Liver (tissue), 9 donors: ENCODE measurements around the gene SGSM1. TPM values are rescaled to one million over a fixed set of nuclear protein-coding genes. Genes with fewer than 3 reads are reported as not detected.
A peak's percentile ranks its signal among the peaks of the same experiment; 100 is the strongest.

Experiments used
- DNase-seq: peaks from one replicate; pipeline ENCODE4 v3.0.0-alpha.2; 2017; ENCODE audit warnings: low spot score
- H3K27ac ChIP-seq, 2 donors: one replicate each; pipeline ENCODE4 v1.7.0; 2013; ENCODE audit warnings: inconsistent platforms in 2 of 2, low read length in 2 of 2, control low read depth in 1 of 2, low read depth in 1 of 2, mild to moderate bottlenecking in 1 of 2
- H3K27me3 ChIP-seq, 4 donors: one replicate each; pipeline versions ENCODE4 v1.6.1 to v1.7.0; 2013; ENCODE audit warnings: low read length in 3 of 4, inconsistent platforms in 1 of 4, mild to moderate bottlenecking in 1 of 4, moderate library complexity in 1 of 4; ENCODE audit not compliant: control insufficient read depth in 4 of 4, insufficient read depth in 4 of 4
- H3K36me3 ChIP-seq, 4 donors: one replicate each; pipeline versions ENCODE4 v1.6.1 to v1.7.0; 2013; ENCODE audit warnings: low read length in 3 of 4, mild to moderate bottlenecking in 3 of 4, low read depth in 1 of 4, moderate library complexity in 1 of 4; ENCODE audit not compliant: control insufficient read depth in 4 of 4, insufficient read depth in 3 of 4
- H3K4me1 ChIP-seq, 4 donors: one replicate each; pipeline versions ENCODE4 v1.6.1 to v1.7.0; 2013; ENCODE audit warnings: low read length in 3 of 4, mild to moderate bottlenecking in 3 of 4, moderate library complexity in 1 of 4; ENCODE audit not compliant: control insufficient read depth in 4 of 4, insufficient read depth in 4 of 4
- H3K4me3 ChIP-seq, 3 donors: one replicate each; pipeline versions ENCODE4 v1.6.1 to v1.7.0; 2013; ENCODE audit warnings: low read length in 3 of 3, control low read depth in 1 of 3, low read depth in 1 of 3, mild to moderate bottlenecking in 1 of 3
- H3K9ac ChIP-seq, 2 donors: one replicate each; pipeline ENCODE4 v1.7.0; 2013; ENCODE audit warnings: low read length in 2 of 2, mild to moderate bottlenecking in 2 of 2, moderate library complexity in 2 of 2, control low read depth in 1 of 2, low read depth in 1 of 2
- H3K9me3 ChIP-seq, 4 donors: one replicate each; pipeline versions ENCODE4 v1.6.1 to v1.7.0; 2013; ENCODE audit warnings: low read length in 3 of 4; ENCODE audit not compliant: control insufficient read depth in 4 of 4
- EGR1 ChIP-seq, 2 donors: IDR thresholded peaks; 2 replicates each; pipeline ENCODE4 v1.6.1; 2016 to 2018; ENCODE audit warnings: antibody characterized with exemption in 2 of 2, low read depth in 2 of 2
- FOXA1 ChIP-seq: IDR thresholded peaks from 2 replicates; pipeline ENCODE4 v1.6.1; 2016; ENCODE audit warnings: antibody characterized with exemption
- HNF4A ChIP-seq, 2 donors: conservative IDR thresholded peaks; 2 replicates each; pipeline ENCODE4 v1.6.1; 2016; ENCODE audit warnings: antibody characterized with exemption in 2 of 2, mild to moderate bottlenecking in 2 of 2
- HNF4G ChIP-seq: IDR thresholded peaks from 2 replicates; pipeline ENCODE4 v1.6.1; 2016; ENCODE audit warnings: antibody characterized with exemption
- JUND ChIP-seq, 2 donors: IDR thresholded peaks; 2 replicates each; pipeline ENCODE4 v1.6.1; 2016; ENCODE audit warnings: antibody characterized with exemption in 2 of 2
- NR2F2 ChIP-seq: IDR thresholded peaks from 2 replicates; pipeline ENCODE4 v1.6.1; 2016; ENCODE audit warnings: antibody characterized with exemption
- RAD21 ChIP-seq, 2 donors: IDR thresholded peaks; 2 replicates each; pipeline ENCODE4 v1.6.1; 2016; ENCODE audit warnings: antibody characterized with exemption in 2 of 2, mild to moderate bottlenecking in 2 of 2
- SP1 ChIP-seq: IDR thresholded peaks from 2 replicates; pipeline ENCODE4 v1.6.1; 2018; ENCODE audit warnings: antibody characterized with exemption, mild to moderate bottlenecking
- TAF1 ChIP-seq: conservative IDR thresholded peaks from 2 replicates; pipeline ENCODE4 v1.6.1; 2016; ENCODE audit warnings: antibody characterized with exemption, mild to moderate bottlenecking
- YY1 ChIP-seq: IDR thresholded peaks from 2 replicates; pipeline ENCODE4 v1.6.1; 2016; ENCODE audit warnings: antibody characterized with exemption, mild to moderate bottlenecking
- ZBTB33 ChIP-seq: IDR thresholded peaks from 2 replicates; pipeline ENCODE4 v1.6.1; 2016; ENCODE audit warnings: antibody characterized with exemption
- WGBS: extraction: QIAGEN DNeasy Blood & Tissue Kit; methylation state at CpG from one replicate; pipeline ENCODE4 v1.1.7; 2013; 5-methylcytosine and 5-hydroxymethylcytosine counted together
- polyA plus RNA-seq, 2 donors: library from polyadenylated mRNA; stranded (reverse) in 1 of 2; unstranded in 1 of 2; fragments of 200-250 nt in 1 of 2; fragments of >200 nt in 1 of 2; fragmentation: Nextera tagmentation in 1 of 2; extraction: Ambion mirVana in 1 of 2; gene quantifications; one replicate each; pipeline versions ENCODE4 v1.2.1 to v1.2.3, GENCODE V29; 2013 to 2015
- total RNA-seq, 2 donors: library from RNA; depleted of rRNA; stranded (reverse); fragments of >200 nt; gene quantifications; one replicate each; pipeline ENCODE4 v1.2.3, GENCODE V29; 2014
- TF ChIP-seq, protein P1 (sequence below): fragments of 150-350 bp; IDR thresholded peaks from 2 replicates; pipeline ENCODE4 v1.5.1; 2017; ENCODE audit warnings: improper control_type of control experiment, low read depth, low read length; ENCODE audit not compliant: missing input control
- TF ChIP-seq, protein P2 (sequence below): IDR thresholded peaks from 2 replicates; pipeline ENCODE4 v1.6.1; 2016; ENCODE audit warnings: antibody characterized with exemption
- TF ChIP-seq, protein P3 (sequence below): IDR thresholded peaks from 2 replicates; pipeline ENCODE4 v1.6.1; 2016; ENCODE audit warnings: antibody characterized with exemption
- donor health status: healthy.
- donor health status: healthy.
- donor health status: healthy.
- donor health status: healthy.
- donor health status: healthy.

SGSM1 gene
- total and polyA plus RNA-seq, 4 donors = 0.08 to 0.51 (median 0.21) TPM

DNA sequence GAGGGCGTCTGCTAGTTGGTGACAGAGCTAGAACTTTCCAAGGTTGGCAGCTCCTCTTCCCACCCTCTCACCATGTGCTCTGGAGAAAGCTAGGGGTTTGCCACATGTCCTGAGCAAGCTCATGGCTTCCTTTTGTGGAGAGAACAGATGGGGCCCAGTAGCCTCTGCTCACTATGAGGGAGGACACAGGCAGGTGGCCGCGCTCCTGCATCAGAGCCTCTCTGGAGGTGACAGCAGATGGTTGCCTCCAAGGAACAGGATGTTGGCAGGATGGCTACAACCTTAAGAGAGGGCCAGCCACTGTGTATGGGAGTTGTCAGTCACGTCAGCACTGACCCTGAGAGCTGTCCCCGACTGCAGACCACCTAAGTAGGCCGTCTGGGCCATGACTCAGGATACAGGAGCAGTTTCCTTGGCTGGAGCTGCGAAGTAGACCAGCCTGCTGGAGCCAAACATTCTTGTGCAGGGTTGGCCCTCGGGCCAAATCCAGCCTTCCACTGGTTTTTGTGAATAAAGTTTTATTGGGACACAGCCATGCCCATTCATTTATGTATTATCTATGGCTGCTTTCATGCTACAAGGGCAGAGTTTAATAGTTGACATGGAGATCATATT is 28.0 kb downstream of the SGSM1 start:
- no peak for DNase-seq

GRCh38 chr22:24834845-24835570 is 29.0 kb downstream of the SGSM1 start:
- H3K36me3 ChIP-seq = no peaks in the 10 kb centered on the region
- WGBS = 77% methylated on average over 13 of the region's 13 CpGs
- no peak overlapping the region for H3K4me3 ChIP-seq
- H3K27me3 ChIP-seq = peaks cover 0 to 3% (median 0%) of the 10 kb centered on the region in 4 donors
- TF ChIP-seq, protein P1, sequence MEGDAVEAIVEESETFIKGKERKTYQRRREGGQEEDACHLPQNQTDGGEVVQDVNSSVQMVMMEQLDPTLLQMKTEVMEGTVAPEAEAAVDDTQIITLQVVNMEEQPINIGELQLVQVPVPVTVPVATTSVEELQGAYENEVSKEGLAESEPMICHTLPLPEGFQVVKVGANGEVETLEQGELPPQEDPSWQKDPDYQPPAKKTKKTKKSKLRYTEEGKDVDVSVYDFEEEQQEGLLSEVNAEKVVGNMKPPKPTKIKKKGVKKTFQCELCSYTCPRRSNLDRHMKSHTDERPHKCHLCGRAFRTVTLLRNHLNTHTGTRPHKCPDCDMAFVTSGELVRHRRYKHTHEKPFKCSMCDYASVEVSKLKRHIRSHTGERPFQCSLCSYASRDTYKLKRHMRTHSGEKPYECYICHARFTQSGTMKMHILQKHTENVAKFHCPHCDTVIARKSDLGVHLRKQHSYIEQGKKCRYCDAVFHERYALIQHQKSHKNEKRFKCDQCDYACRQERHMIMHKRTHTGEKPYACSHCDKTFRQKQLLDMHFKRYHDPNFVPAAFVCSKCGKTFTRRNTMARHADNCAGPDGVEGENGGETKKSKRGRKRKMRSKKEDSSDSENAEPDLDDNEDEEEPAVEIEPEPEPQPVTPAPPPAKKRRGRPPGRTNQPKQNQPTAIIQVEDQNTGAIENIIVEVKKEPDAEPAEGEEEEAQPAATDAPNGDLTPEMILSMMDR = peak; percentile 26
- peak; percentile 43 to 70 for TF ChIP-seq RAD21 (IDR thresholded peaks at IDR 0.05)
- TF ChIP-seq, protein P2, sequence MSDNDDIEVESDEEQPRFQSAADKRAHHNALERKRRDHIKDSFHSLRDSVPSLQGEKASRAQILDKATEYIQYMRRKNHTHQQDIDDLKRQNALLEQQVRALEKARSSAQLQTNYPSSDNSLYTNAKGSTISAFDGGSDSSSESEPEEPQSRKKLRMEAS = no peak
- no peak for DNase-seq
- no peaks in the 10 kb centered on the region for H3K9me3 ChIP-seq
- H3K4me1 ChIP-seq = no peaks in the 10 kb centered on the region
- H3K9ac ChIP-seq = no peak overlapping the region
- H3K27ac ChIP-seq = no peak overlapping the region

More for the DNA sequence above, 28.0 kb downstream of the SGSM1 start:
- Histone ChIP-seq H3K4me3 (no peak overlapping the region), H3K9me3 (no peaks in the 10 kb centered on the region), H3K36me3 (no peaks in the 10 kb centered on the region), H3K4me1 (no peaks in the 10 kb centered on the region), H3K9ac (no peak overlapping the region), H3K27me3 (peaks cover 0 to 3% (median 0%) of the 10 kb centered on the region in 4 donors), H3K27ac (no peak overlapping the region)
- no peak for TF ChIP-seq ZBTB33
- TF ChIP-seq, protein P3, sequence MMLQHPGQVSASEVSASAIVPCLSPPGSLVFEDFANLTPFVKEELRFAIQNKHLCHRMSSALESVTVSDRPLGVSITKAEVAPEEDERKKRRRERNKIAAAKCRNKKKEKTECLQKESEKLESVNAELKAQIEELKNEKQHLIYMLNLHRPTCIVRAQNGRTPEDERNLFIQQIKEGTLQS = no peak
- no peak for TF ChIP-seq TAF1
- TF ChIP-seq, protein P2 = no peak
- no peak for TF ChIP-seq NR2F2
- TF ChIP-seq HNF4G = no peak
- TF ChIP-seq RAD21 (IDR thresholded peaks at IDR 0.05) = no peak
- TF ChIP-seq, protein P1 = no peak
- TF ChIP-seq FOXA1 = no peak
- no peak for TF ChIP-seq JUND (IDR thresholded peaks at IDR 0.05)
- no peak for TF ChIP-seq EGR1 (IDR thresholded peaks at IDR 0.05; ENCODE audit: low read depth in 2 of 2)
- no peak for TF ChIP-seq HNF4A (conservative IDR thresholded peaks at IDR 0.05)
- no peak for TF ChIP-seq SP1
- no peak for TF ChIP-seq YY1
- 90% methylated on average over 8 of the region's 8 CpGs for WGBS
